ENCODE data around the gene PDE5A. TPM values are rescaled to one million over a fixed set of nuclear protein-coding genes. Genes with fewer than 3 reads are reported as not detected.
"Not testable (repeated sequence)": the region's sequence is repeated elsewhere in the genome, so short reads cannot be mapped to it uniquely, and the experiment has no call there.

PDE5A gene
- total RNA-seq, 4 donors from 2014 or later: 154 to 208 (median 199) TPM

DNA sequence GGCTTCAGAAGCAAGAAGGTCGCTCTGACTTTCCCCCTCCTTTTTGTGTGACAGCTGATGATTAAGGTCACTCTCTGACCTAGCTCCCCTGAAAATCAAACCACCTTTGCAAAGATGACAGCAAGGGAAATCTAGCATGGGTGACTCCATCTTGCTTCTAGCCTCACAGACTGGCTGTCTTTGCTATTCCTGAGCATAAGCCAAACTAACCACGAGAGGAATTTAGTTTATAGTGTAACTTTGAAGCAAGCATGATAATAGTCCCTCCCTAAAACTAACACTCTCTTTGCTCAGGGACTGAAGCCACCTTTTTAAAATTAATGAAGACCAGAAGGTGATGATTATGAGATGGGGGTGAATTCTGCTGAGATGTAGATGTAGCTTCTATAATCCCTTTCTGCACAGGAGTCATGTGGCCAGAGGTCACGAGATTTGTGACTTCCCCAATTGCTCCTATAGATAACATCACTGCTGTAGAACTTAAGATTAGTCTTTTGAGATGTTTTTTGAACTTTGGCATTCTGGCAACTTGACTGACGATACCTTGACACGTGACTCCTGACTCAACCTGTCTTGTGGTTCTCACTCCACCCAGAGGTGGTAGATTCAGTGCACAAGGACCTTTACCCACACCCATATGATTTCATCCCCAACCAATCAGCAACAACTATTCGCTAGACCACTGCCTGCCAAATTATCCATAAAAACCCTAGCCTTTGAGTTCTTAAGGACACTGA, 14.9 kb upstream of the PDE5A start:
- no peak for TF ChIP-seq POLR2A (IDR thresholded peaks at IDR 0.05; ENCODE audit: low read depth)
- no peak for TF ChIP-seq EP300 (IDR thresholded peaks at IDR 0.05)
- TF ChIP-seq, protein P1, sequence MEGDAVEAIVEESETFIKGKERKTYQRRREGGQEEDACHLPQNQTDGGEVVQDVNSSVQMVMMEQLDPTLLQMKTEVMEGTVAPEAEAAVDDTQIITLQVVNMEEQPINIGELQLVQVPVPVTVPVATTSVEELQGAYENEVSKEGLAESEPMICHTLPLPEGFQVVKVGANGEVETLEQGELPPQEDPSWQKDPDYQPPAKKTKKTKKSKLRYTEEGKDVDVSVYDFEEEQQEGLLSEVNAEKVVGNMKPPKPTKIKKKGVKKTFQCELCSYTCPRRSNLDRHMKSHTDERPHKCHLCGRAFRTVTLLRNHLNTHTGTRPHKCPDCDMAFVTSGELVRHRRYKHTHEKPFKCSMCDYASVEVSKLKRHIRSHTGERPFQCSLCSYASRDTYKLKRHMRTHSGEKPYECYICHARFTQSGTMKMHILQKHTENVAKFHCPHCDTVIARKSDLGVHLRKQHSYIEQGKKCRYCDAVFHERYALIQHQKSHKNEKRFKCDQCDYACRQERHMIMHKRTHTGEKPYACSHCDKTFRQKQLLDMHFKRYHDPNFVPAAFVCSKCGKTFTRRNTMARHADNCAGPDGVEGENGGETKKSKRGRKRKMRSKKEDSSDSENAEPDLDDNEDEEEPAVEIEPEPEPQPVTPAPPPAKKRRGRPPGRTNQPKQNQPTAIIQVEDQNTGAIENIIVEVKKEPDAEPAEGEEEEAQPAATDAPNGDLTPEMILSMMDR (IDR thresholded peaks at IDR 0.05): no peak
- TF ChIP-seq POLR2AphosphoS5 (IDR thresholded peaks at IDR 0.05): no peak
- DNase-seq (ENCODE audit: extremely low spot score): no peak
- Histone ChIP-seq H3K4me1 (peaks cover 3 to 39% (median 27%) of the 10 kb centered on the region in 4 donors), H3K4me3 (no peak overlapping the region), H3K36me3 (no peaks in the 10 kb centered on the region), H3K27me3 (no peaks in the 10 kb centered on the region), H3K9me3 (no peaks in the 10 kb centered on the region), H3K27ac (replicated peaks in 1 of 4) (no peak overlapping the region)
- WGBS: 69% methylated on average over 6 of the region's 6 CpGs
- intact Hi-C loops (cut with DNase I): no loop called here

DNA sequence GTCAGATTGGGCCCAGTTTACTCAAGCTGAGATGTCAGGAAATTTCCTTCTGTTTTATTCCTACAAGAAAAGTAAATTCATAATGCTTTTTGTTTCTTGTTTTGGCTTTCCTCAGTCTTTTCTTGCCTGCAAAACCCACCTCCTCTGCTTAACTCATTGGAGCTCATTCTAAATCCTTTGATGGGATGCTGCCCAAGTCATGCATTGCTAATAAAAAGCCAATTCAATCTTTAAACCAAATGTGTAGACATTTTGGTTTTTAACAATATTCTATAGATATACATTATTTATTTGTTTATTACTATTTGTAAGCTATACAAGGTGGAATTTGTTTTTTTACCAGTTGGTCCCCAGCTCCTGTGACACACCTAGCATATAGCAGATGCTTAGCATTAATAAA, 13.2 kb upstream of the PDE5A start:
- H3K36me3 ChIP-seq: no peaks in the 10 kb centered on the region
- DNase-seq (ENCODE audit: extremely low spot score): no peak
- no peak overlapping the region for H3K27ac ChIP-seq (replicated peaks in 1 of 4)
- TF ChIP-seq POLR2A (IDR thresholded peaks at IDR 0.05; ENCODE audit: low read depth) (no peak), POLR2AphosphoS5 (IDR thresholded peaks at IDR 0.05) (no peak), EP300 (IDR thresholded peaks at IDR 0.05) (no peak)
- TF ChIP-seq, protein P1 (IDR thresholded peaks at IDR 0.05): no peak
- no peaks in the 10 kb centered on the region for H3K27me3 ChIP-seq
- H3K9me3 ChIP-seq: no peaks in the 10 kb centered on the region
- H3K4me1 ChIP-seq: peaks cover 0 to 37% (median 22%) of the 10 kb centered on the region in 4 donors
- intact Hi-C loops (cut with DNase I): no loop called here
- H3K4me3 ChIP-seq: no peak overlapping the region

DNA sequence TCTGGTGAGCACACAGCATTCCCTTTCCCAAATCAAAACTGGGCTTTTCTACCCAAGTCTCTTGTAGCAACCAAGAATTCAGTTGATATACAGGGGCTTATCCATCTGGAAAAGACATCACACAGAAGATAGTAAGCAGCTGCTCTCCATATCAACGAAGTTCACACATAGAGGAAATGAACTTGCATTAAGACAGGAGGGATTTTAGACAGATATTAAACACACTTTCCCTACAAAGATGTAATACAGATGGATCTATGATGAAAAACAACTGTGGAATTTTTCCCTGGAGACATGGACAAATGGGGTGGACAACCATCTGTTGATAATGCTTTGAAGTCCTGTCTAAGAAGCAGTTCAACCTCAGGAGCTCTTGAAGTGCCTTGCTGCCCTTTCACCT, 9.8 kb upstream of the PDE5A start:
- DNase-seq (ENCODE audit: extremely low spot score): no peak
- Histone ChIP-seq H3K9me3 (no peaks in the 10 kb centered on the region), H3K27ac (replicated peaks in 1 of 4) (no peak overlapping the region), H3K27me3 (no peaks in the 10 kb centered on the region), H3K36me3 (no peaks in the 10 kb centered on the region), H3K4me3 (no peak overlapping the region), H3K4me1 (peaks cover 0 to 28% (median 12%) of the 10 kb centered on the region in 4 donors)
- intact Hi-C loops (cut with DNase I): no loop called here
- 8% methylated on average over 1 of the region's 1 CpG for WGBS
- TF ChIP-seq EP300 (IDR thresholded peaks at IDR 0.05) (no peak), POLR2A (IDR thresholded peaks at IDR 0.05; ENCODE audit: low read depth) (no peak), POLR2AphosphoS5 (IDR thresholded peaks at IDR 0.05) (no peak)
- TF ChIP-seq, protein P1 (IDR thresholded peaks at IDR 0.05): no peak

DNA sequence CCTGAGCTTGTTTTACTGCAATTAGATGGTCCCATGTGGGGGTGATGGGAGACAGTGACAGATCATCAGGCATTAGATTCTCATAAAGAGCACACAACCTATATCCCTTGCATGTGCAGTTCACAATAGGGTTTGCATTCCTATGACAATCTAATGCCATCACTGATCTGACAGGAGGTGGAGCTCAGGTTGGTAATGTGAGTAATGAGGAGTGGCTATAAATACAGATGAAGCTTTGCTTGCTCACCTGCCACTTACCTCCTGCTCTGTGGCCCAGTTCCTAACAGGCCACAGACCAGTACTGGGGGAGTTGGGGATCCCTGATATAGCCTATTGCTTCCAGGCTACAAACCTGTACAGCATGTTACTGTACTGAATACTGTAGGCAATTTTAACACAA, 8.2 kb upstream of the PDE5A start:
- intact Hi-C loops (cut with DNase I): not testable (repeated sequence)

DNA sequence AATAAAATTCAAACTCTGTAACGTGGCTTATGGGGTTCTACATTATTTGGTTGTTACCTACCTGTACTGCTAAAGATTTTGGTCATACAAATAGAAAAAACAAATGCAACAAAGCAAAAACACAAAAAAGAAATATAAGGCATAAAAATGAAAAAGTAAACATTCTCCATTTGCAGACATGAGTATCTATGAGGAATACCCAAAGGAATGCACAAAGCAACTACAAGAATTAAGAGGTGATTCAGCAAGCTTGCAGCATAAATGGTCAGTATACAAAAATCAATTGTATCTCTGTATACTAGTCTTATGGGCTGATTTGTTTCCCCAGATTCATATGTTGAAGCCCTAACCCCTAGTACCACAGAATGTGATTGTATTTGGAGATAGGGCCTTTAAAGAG, 3.6 kb upstream of the PDE5A start:
- WGBS: 85% methylated on average over 1 of the region's 1 CpG
- Histone ChIP-seq H3K27me3 (no peaks in the 10 kb centered on the region), H3K4me1 (peaks cover 8 to 26% (median 21%) of the 10 kb centered on the region in 4 donors), H3K4me3 (no peak overlapping the region), H3K36me3 (no peaks in the 10 kb centered on the region), H3K27ac (replicated peaks in 1 of 4) (no peak overlapping the region), H3K9me3 (no peaks in the 10 kb centered on the region)
- DNase-seq (ENCODE audit: extremely low spot score): no peak
- TF ChIP-seq EP300 (IDR thresholded peaks at IDR 0.05): no peak
- TF ChIP-seq, protein P1 (IDR thresholded peaks at IDR 0.05): no peak
- TF ChIP-seq POLR2A (IDR thresholded peaks at IDR 0.05; ENCODE audit: low read depth): no peak
- TF ChIP-seq POLR2AphosphoS5 (IDR thresholded peaks at IDR 0.05): no peak
- intact Hi-C loops (cut with DNase I): no loop called here

More for the DNA sequence above, 8.2 kb upstream of the PDE5A start:
- H3K4me1 ChIP-seq: peaks cover 0 to 31% (median 10%) of the 10 kb centered on the region in 4 donors
- not testable (repeated sequence) for H3K9me3 ChIP-seq; DNase-seq (ENCODE audit: extremely low spot score); H3K27me3 ChIP-seq; H3K36me3 ChIP-seq; H3K27ac ChIP-seq (replicated peaks in 1 of 4); H3K4me3 ChIP-seq
